Type B pancreatic cell (in vitro differentiated cells): ENCODE measurements around the gene FRMD4A. TPM values are rescaled to one million over a fixed set of nuclear protein-coding genes. Genes with fewer than 3 reads are reported as not detected.

Experiments used
- DNase-seq: peaks from one replicate; pipeline ENCODE4 v3.0.0; 2021; ENCODE audit warnings: mixed read lengths; ENCODE audit not compliant: unreplicated experiment; ENCODE audit errors: extremely low spot score
- H3K27ac Mint-ChIP-seq: 2 replicates; pipeline ENCODE4 v1.8.0; 2021; ENCODE audit warnings: mild to moderate bottlenecking, mixed read lengths
- H3K27me3 Mint-ChIP-seq: 2 replicates; pipeline ENCODE4 v1.8.0; 2021; ENCODE audit warnings: mixed read lengths
- H3K36me3 Mint-ChIP-seq: 2 replicates; pipeline ENCODE4 v1.8.0; 2021; ENCODE audit warnings: mixed read lengths
- H3K4me1 Mint-ChIP-seq: one replicate; pipeline ENCODE4 v1.8.0; 2021; ENCODE audit warnings: mixed read lengths; ENCODE audit not compliant: unreplicated experiment
- H3K4me3 Mint-ChIP-seq: 2 replicates; pipeline ENCODE4 v1.8.0; 2021; ENCODE audit warnings: mild to moderate bottlenecking, mixed read lengths
- H3K9me3 Mint-ChIP-seq: 2 replicates; pipeline ENCODE4 v1.8.0; 2021; ENCODE audit warnings: mixed read lengths
- CTCF ChIP-seq: fragments of 200-600 bp; sonication (generic); conservative IDR thresholded peaks from 2 replicates; pipeline ENCODE4 v1.5.0; 2021; ENCODE audit warnings: antibody characterized with exemption, mild to moderate bottlenecking
- total RNA-seq: library from RNA; stranded (reverse); gene quantifications from 2 replicates; pipeline ENCODE4 v1.2.1, GENCODE V29; 2021; ENCODE audit warnings: low replicate concordance

FRMD4A gene
- total RNA-seq, 1 donor from 2014 or later: 88.9 TPM

- Mint-ChIP-seq H3K4me3 (no peak overlapping the region), H3K9me3 (peaks cover 4% of the 10 kb centered on the region), H3K27me3 (peaks cover 15% of the 10 kb centered on the region), H3K36me3 (peaks cover 6% of the 10 kb centered on the region), H3K27ac (no peak overlapping the region), H3K4me1 (peaks cover 35% of the 10 kb centered on the region)
- TF ChIP-seq CTCF: no peak
- no peak for DNase-seq
These were observed 306.2 kb downstream of the FRMD4A start for GRCh38 chr10:14024329-14025202.

- Mint-ChIP-seq H3K9me3 (peaks cover 3% of the 10 kb centered on the region), H3K27me3 (peaks cover 10% of the 10 kb centered on the region), H3K4me1 (peaks cover 35% of the 10 kb centered on the region), H3K4me3 (no peak overlapping the region), H3K27ac (no peak overlapping the region), H3K36me3 (peaks cover 6% of the 10 kb centered on the region)
- TF ChIP-seq CTCF: no peak
- no peak for DNase-seq
These were observed 306.9 kb downstream of the FRMD4A start for GRCh38 chr10:14023673-14024328.

- peaks cover 10% of the 10 kb centered on the region for H3K27me3 Mint-ChIP-seq
- peaks cover 35% of the 10 kb centered on the region for H3K4me1 Mint-ChIP-seq
- TF ChIP-seq CTCF: no peak
- no peak overlapping the region for H3K4me3 Mint-ChIP-seq
- no peak for DNase-seq
- no peak overlapping the region for H3K27ac Mint-ChIP-seq
- peaks cover 11% of the 10 kb centered on the region for H3K36me3 Mint-ChIP-seq
- peaks cover 8% of the 10 kb centered on the region for H3K9me3 Mint-ChIP-seq
These were observed 307.6 kb downstream of the FRMD4A start for GRCh38 chr10:14022954-14023672.

GRCh38 chr10:14022052-14022451 is 308.7 kb downstream of the FRMD4A start:
- H3K4me3 Mint-ChIP-seq: no peak overlapping the region
- no peak for DNase-seq
- no peak overlapping the region for H3K27ac Mint-ChIP-seq
- peaks cover 10% of the 10 kb centered on the region for H3K27me3 Mint-ChIP-seq
- TF ChIP-seq CTCF: no peak
- peaks cover 11% of the 10 kb centered on the region for H3K36me3 Mint-ChIP-seq
- peaks cover 8% of the 10 kb centered on the region for H3K9me3 Mint-ChIP-seq
- H3K4me1 Mint-ChIP-seq: peaks cover 45% of the 10 kb centered on the region

GRCh38 chr10:14020037-14020664 is 310.6 kb downstream of the FRMD4A start:
- Mint-ChIP-seq H3K9me3 (peaks cover 8% of the 10 kb centered on the region), H3K36me3 (peaks cover 11% of the 10 kb centered on the region), H3K27me3 (peaks cover 14% of the 10 kb centered on the region), H3K4me3 (no peak overlapping the region), H3K4me1 (peaks cover 46% of the 10 kb centered on the region), H3K27ac (no peak overlapping the region)
- DNase-seq: no peak
- TF ChIP-seq CTCF: no peak
